AG08395 (cell line): Measurements from ENCODE around the gene POU6F2.

Source experiments
- DNase-seq: peaks from one replicate; pipeline ENCODE4 v3.0.0; 2012; ENCODE audit warnings: mixed read lengths, low spot score

Gene POU6F2

GRCh38 chr7:39304668-39305405 lies 327.1 kb downstream of the POU6F2 start:
- no peak for DNase-seq

GRCh38 chr7:39306016-39306570 lies 328.4 kb downstream of the POU6F2 start:
- DNase-seq: no peak

GRCh38 chr7:39310699-39311098 lies 333.0 kb downstream of the POU6F2 start:
- DNase-seq: no peak

GRCh38 chr7:39312254-39312989 lies 334.7 kb downstream of the POU6F2 start:
- DNase-seq: no peak

GRCh38 chr7:39313376-39313775 lies 335.7 kb downstream of the POU6F2 start:
- no peak for DNase-seq

GRCh38 chr7:39313974-39314373 lies 336.3 kb downstream of the POU6F2 start:
- no peak for DNase-seq

GRCh38 chr7:39317107-39317506 lies 339.4 kb downstream of the POU6F2 start:
- DNase-seq: no peak

- no peak for DNase-seq
These were observed 340.2 kb downstream of the POU6F2 start for GRCh38 chr7:39317896-39318295.

- DNase-seq: no peak
These were observed 343.5 kb downstream of the POU6F2 start for GRCh38 chr7:39321245-39321644.

- no peak for DNase-seq
These were observed 344.3 kb downstream of the POU6F2 start for GRCh38 chr7:39321909-39322498.

- no peak for DNase-seq
These were observed 346.5 kb downstream of the POU6F2 start for GRCh38 chr7:39324139-39324760.

GRCh38 chr7:39331607-39332006 lies 353.9 kb downstream of the POU6F2 start:
- peak; percentile 20 for DNase-seq

GRCh38 chr7:39332142-39332541 lies 354.4 kb downstream of the POU6F2 start:
- DNase-seq: no peak

- DNase-seq: no peak
These were observed 356.0 kb downstream of the POU6F2 start for GRCh38 chr7:39333701-39334100.

GRCh38 chr7:39336442-39336841 lies 358.7 kb downstream of the POU6F2 start:
- DNase-seq: peak; percentile 16

- DNase-seq: no peak
These were observed 361.0 kb downstream of the POU6F2 start for GRCh38 chr7:39338716-39339115.

- DNase-seq: no peak
These were observed 361.9 kb downstream of the POU6F2 start for GRCh38 chr7:39339591-39339990.

- peak; percentile 23 for DNase-seq
These were observed 363.4 kb downstream of the POU6F2 start for GRCh38 chr7:39341083-39341482.

GRCh38 chr7:39342763-39343162 lies 365.1 kb downstream of the POU6F2 start:
- DNase-seq: no peak

GRCh38 chr7:39349452-39350123 lies 371.9 kb downstream of the POU6F2 start:
- DNase-seq: no peak

GRCh38 chr7:39353615-39354376 lies 376.1 kb downstream of the POU6F2 start:
- peak; percentile 35 for DNase-seq
